GM12878 (cell line): ENCODE measurements around the gene STARD13. TPM values are rescaled to one million over a fixed set of nuclear protein-coding genes. Genes with fewer than 3 reads are reported as not detected.

Source experiments
- ATAC-seq: fragments of 200-7000 bp; cut with Tn5 transposase; 3 replicates; pipeline ENCODE4 v1.9.1; 2020; ENCODE audit warnings: mild to moderate bottlenecking, moderate library complexity
- BruUV-seq: library from RNA; stranded (reverse); fragments of 400-500 nt; replicated peaks from 2 replicates; lab custom pipeline; 2021; lab: Mats Ljungman, UMichigan
- CTCF ChIA-PET: fragments of 300-600 bp; sonication (Branson Sonifier 250); formaldehyde crosslinking; extraction: SDS; loops from one replicate; lab custom pipeline; 2021; ENCODE audit warnings: inconsistent platforms; lab: Yijun Ruan, JAX
- POLR2A ChIA-PET: fragments of 350-600 bp; formaldehyde crosslinking; extraction: SDS; loops from one replicate; lab custom pipeline; 2021; ENCODE audit warnings: inconsistent platforms; lab: Charles Lee
- RAD21 ChIA-PET: fragments of 300-600 bp; sonication (Branson Sonifier 250); formaldehyde crosslinking; loops from one replicate; lab custom pipeline; 2023; ENCODE audit warnings: antibody characterized with exemption; ENCODE audit not compliant: unreplicated experiment; lab: Charles Lee
- SMC1A ChIA-PET: fragments of 300-600 bp; sonication (Branson Sonifier 250); formaldehyde crosslinking; loops from one replicate; lab custom pipeline; 2023; ENCODE audit not compliant: unreplicated experiment, uncharacterized antibody; lab: Charles Lee
- DNase-seq: peaks from one replicate; pipeline ENCODE4 v3.0.0-alpha.2; 2011; ENCODE audit warnings: low read depth, low spot score
- FAIRE-seq: peaks from 3 replicates; lab custom pipeline; 2011; peaks lifted over from hg19 to GRCh38; lab: Jason Lieb, UNC
- H2AFZ ChIP-seq: 2 replicates; pipeline ENCODE4 v1.6.0; 2011; ENCODE audit warnings: low read depth, low read length, control low read depth; ENCODE audit not compliant: control insufficient read depth
- H3K27ac ChIP-seq: 2 replicates; pipeline ENCODE4 v1.5.1; 2011; ENCODE audit warnings: control low read depth; ENCODE audit not compliant: control insufficient read depth, insufficient read depth
- H3K27me3 ChIP-seq, 2 experiments: replicated peaks in 1 of 2; 2 replicates each; pipeline versions ENCODE4 v1.6.0 to v1.6.1; 2011; ENCODE audit warnings: low read length in 1 of 2; ENCODE audit not compliant: control insufficient read depth in 2 of 2, insufficient read depth in 2 of 2
- H3K36me3 ChIP-seq, 2 experiments: 2 replicates each; pipeline ENCODE4 v1.5.1; 2011; ENCODE audit warnings: low read length in 1 of 2; ENCODE audit not compliant: control insufficient read depth in 2 of 2, insufficient read depth in 2 of 2
- H3K4me1 ChIP-seq: 2 replicates; pipeline ENCODE4 v1.6.1; 2011; ENCODE audit warnings: mild to moderate bottlenecking, low read length, moderate library complexity, mixed read lengths; ENCODE audit not compliant: control insufficient read depth, insufficient read depth
- H3K4me2 ChIP-seq: 2 replicates; pipeline ENCODE4 v1.6.0; 2011; ENCODE audit warnings: control low read depth; ENCODE audit not compliant: control insufficient read depth, insufficient read depth
- H3K4me3 ChIP-seq: fragments of 200-600 bp; sonication (generic); 2 replicates; pipeline ENCODE4 v1.5.1; 2016
- H3K79me2 ChIP-seq: 2 replicates; pipeline ENCODE4 v1.6.0; 2011; ENCODE audit warnings: low read length; ENCODE audit not compliant: control insufficient read depth, insufficient read depth
- H3K9ac ChIP-seq: 2 replicates; pipeline ENCODE4 v1.8.0; 2011; ENCODE audit warnings: low read length, control low read depth, mixed read lengths; ENCODE audit not compliant: control insufficient read depth, insufficient read depth
- H3K9me3 ChIP-seq: replicated peaks from 3 replicates; pipeline ENCODE4 v1.5.1; 2011; ENCODE audit warnings: mild to moderate bottlenecking, low read length; ENCODE audit not compliant: control insufficient read depth, insufficient read depth
- H4K20me1 ChIP-seq: 2 replicates; pipeline ENCODE4 v1.6.0; 2011; ENCODE audit not compliant: control insufficient read depth, insufficient read depth
- DPF2 ChIP-seq: fragments of 450-650 bp; IDR thresholded peaks from 2 replicates; pipeline ENCODE4 v1.6.1; 2017; ENCODE audit warnings: mild to moderate bottlenecking
- E2F4 ChIP-seq: IDR thresholded peaks from 2 replicates; pipeline ENCODE4 v1.6.1; 2012; ENCODE audit warnings: low read depth, low read length, improper control_type of control experiment
- RAD51 ChIP-seq: fragments of 450-650 bp; IDR thresholded peaks from 2 replicates; pipeline ENCODE4 v1.6.1; 2016; ENCODE audit warnings: moderate library complexity, mild to moderate bottlenecking, inconsistent platforms
- WGBS: methylation state at CpG from one replicate; pipeline ENCODE4 v1.1.6; 2016; ENCODE audit warnings: low lambda C conversion rate; ENCODE audit not compliant: insufficient replicate concordance, insufficient coverage; ENCODE audit errors: missing lambda C conversion rate; 5-methylcytosine and 5-hydroxymethylcytosine counted together
- in situ Hi-C: fragments of 300-500 bp; cut with MboI; formaldehyde crosslinking; loops from 9 replicates; pipeline ENCODE4 v1.14.3; 2018; ENCODE audit warnings: mixed read lengths
- intact Hi-C: fragments of 100-400 bp; cut with micrococcal nuclease; formaldehyde crosslinking; loops from one replicate; pipeline ENCODE4 v1.14.2; 2022; ENCODE audit not compliant: unreplicated experiment
- polyA plus RNA-seq, 11 experiments: library from polyadenylated mRNA; depleted of rRNA in 4 of 11; unstranded in 6 of 11; stranded (reverse) in 5 of 11; fragments of >200 nt; fragmentation: Nextera tagmentation in 4 of 11; fragmentation: Illumina TruSeq in 1 of 11; extraction: Ambion mirVana in 4 of 11; extraction: Trizol in 1 of 11; gene quantifications; 1 replicate in 1 of 11; 2 replicates in 10 of 11; pipeline versions ENCODE4 v1.2.1 to v1.2.3, GENCODE V29; 2011 to 2016; ENCODE audit warnings: inconsistent platforms in 2 of 11, missing spikeins in 2 of 11, low read depth in 1 of 11
- total RNA-seq, 4 experiments: library from RNA; depleted of rRNA in 3 of 4; stranded (reverse); fragments of >200 nt in 3 of 4; fragmentation: Illumina TruSeq in 1 of 4; extraction: Trizol in 1 of 4; gene quantifications; 2 replicates each; pipeline versions ENCODE4 v1.2.1 to v1.2.3, GENCODE V29; 2013 to 2021

STARD13 gene
- total and polyA plus RNA-seq, 10 of the 15 experiments (the other 5 are each of a cell fraction or from before 2014, with no cell fraction given), result 4.0 to 41.6 (median 10.1) TPM

GRCh38 chr13:33261387-33262061 lies 24.0 kb downstream of the STARD13 start:
- RAD21 ChIA-PET, result no interaction called here
- CTCF ChIA-PET, result no interaction called here

More at GRCh38 chr13:33261387-33262061, 24.0 kb downstream of the STARD13 start:
- BruUV-seq, result no TSS peak
- H3K27ac ChIP-seq, result no peak overlapping the region
- WGBS, result 84% methylated on average over 9 of the region's 9 CpGs
- TF ChIP-seq RAD51 (no peak), DPF2 (no peak), E2F4 (no peak)
- TF ChIP-seq, all 136 proteins: peak for 0
- Histone ChIP-seq H3K27me3 (no peaks in the 10 kb centered on the region), H3K4me2 (no peak overlapping the region), H4K20me1 (no peaks in the 10 kb centered on the region), H3K36me3 (no peaks in the 10 kb centered on the region), H2AFZ (no peak overlapping the region), H3K9me3 (no peaks in the 10 kb centered on the region), H3K4me1 (no peaks in the 10 kb centered on the region), H3K4me3 (no peak overlapping the region), H3K79me2 (no peaks in the 10 kb centered on the region), H3K9ac (no peak overlapping the region)
- POLR2A ChIA-PET, result no interaction called here
- ATAC-seq, result no peak
- DNase-seq, result no peak
- no peak for FAIRE-seq
- in situ Hi-C loops, result no loop called here
- intact Hi-C loops, result no loop called here
- SMC1A ChIA-PET, result no interaction called here
